MM.1S (cell line): ENCODE data around the gene STAB1.

Source experiments
- DNase-seq: peaks from one replicate; pipeline ENCODE4 v3.0.0-alpha.2; 2015
- H2AFZ ChIP-seq: fragments of 300-600 bp; sonication (generic); 2 replicates; pipeline ENCODE4 v1.6.0; 2016; ENCODE audit warnings: antibody characterized with exemption, low read length
- H3F3A ChIP-seq: fragments of 300-600 bp; sonication (generic); 2 replicates; pipeline ENCODE4 v1.6.1; 2016; ENCODE audit warnings: mild to moderate bottlenecking, antibody characterized with exemption, low read length, moderate library complexity, mixed read lengths; ENCODE audit not compliant: insufficient read depth
- H3K27ac ChIP-seq: fragments of 300-600 bp; sonication (generic); 2 replicates; pipeline ENCODE4 v1.5.1; 2016; ENCODE audit warnings: mild to moderate bottlenecking, low read length
- H3K27me3 ChIP-seq: fragments of 300-600 bp; sonication (generic); replicated peaks from 2 replicates; pipeline ENCODE4 v1.6.0; 2016; ENCODE audit warnings: low read length; ENCODE audit not compliant: insufficient read depth
- H3K36me3 ChIP-seq: fragments of 300-600 bp; sonication (generic); replicated peaks from 2 replicates; pipeline ENCODE4 v1.6.1; 2016; ENCODE audit warnings: mild to moderate bottlenecking, low read length, mixed read lengths; ENCODE audit not compliant: insufficient read depth
- H3K4me1 ChIP-seq: fragments of 300-600 bp; sonication (generic); 2 replicates; pipeline ENCODE4 v1.6.1; 2016; ENCODE audit warnings: low read length, mixed read lengths
- H3K4me2 ChIP-seq: fragments of 300-600 bp; sonication (generic); 2 replicates; pipeline ENCODE4 v1.6.0; 2016; ENCODE audit warnings: low read depth, low read length
- H3K4me3 ChIP-seq: fragments of 300-600 bp; sonication (generic); 2 replicates; pipeline ENCODE4 v1.5.1; 2016; ENCODE audit warnings: low read length, mixed read lengths
- H3K79me2 ChIP-seq: fragments of 300-600 bp; sonication (generic); 2 replicates; pipeline ENCODE4 v1.6.1; 2016; ENCODE audit warnings: mixed run types, low read length, mixed read lengths
- H3K9ac ChIP-seq: fragments of 300-600 bp; sonication (generic); 2 replicates; pipeline ENCODE4 v1.6.1; 2016; ENCODE audit warnings: low read length, mixed read lengths
- H3K9me2 ChIP-seq: fragments of 300-600 bp; sonication (generic); replicated peaks from 2 replicates; pipeline ENCODE4 v1.6.1; 2016; ENCODE audit warnings: mild to moderate bottlenecking, low read length, mixed read lengths; ENCODE audit not compliant: insufficient read depth
- H3K9me3 ChIP-seq: fragments of 300-600 bp; sonication (generic); replicated peaks from 2 replicates; pipeline ENCODE4 v1.6.1; 2016; ENCODE audit warnings: mild to moderate bottlenecking, low read length, mixed read lengths; ENCODE audit not compliant: insufficient read depth
- H4K20me1 ChIP-seq: fragments of 300-600 bp; sonication (generic); 2 replicates; pipeline ENCODE4 v1.6.1; 2016; ENCODE audit warnings: mild to moderate bottlenecking, low read length, moderate library complexity, mixed read lengths; ENCODE audit not compliant: insufficient read depth
- CTCF ChIP-seq: fragments of 300-600 bp; sonication (generic); IDR thresholded peaks from 2 replicates; pipeline ENCODE4 v1.5.1; 2016; ENCODE audit warnings: antibody characterized with exemption, low read length, mixed read lengths
- EZH2 ChIP-seq: fragments of 300-600 bp; sonication (generic); optimal IDR thresholded peaks from 2 replicates; pipeline ENCODE3; 2017; ENCODE audit warnings: low read depth, mild to moderate bottlenecking, antibody characterized with exemption, low read length, mixed read lengths
- EZH2phosphoT487 ChIP-seq: fragments of 300-600 bp; sonication (generic); IDR thresholded peaks from 2 replicates; pipeline ENCODE4 v1.6.1; 2018; ENCODE audit warnings: antibody characterized with exemption, low read length

The STAB1 gene

GRCh38 chr3:52539010-52539653 lies 44.0 kb downstream of the STAB1 start:
- Histone ChIP-seq H3K4me3 (no peak overlapping the region), H3K9ac (no peak overlapping the region), H3K9me3 (no peaks in the 10 kb centered on the region), H3K9me2 (no peaks in the 10 kb centered on the region), H3K4me1 (peaks cover 18% of the 10 kb centered on the region), H2AFZ (no peak overlapping the region), H3K27me3 (no peaks in the 10 kb centered on the region), H3K79me2 (peaks cover 67% of the 10 kb centered on the region), H3K36me3 (peaks cover 7% of the 10 kb centered on the region; the same call in 1 of the 2 replicates), H3K4me2 (peak overlapping the region; percentile 16; the same call in 1 of the 2 replicates), H4K20me1 (no peaks in the 10 kb centered on the region; the same call in 1 of the 2 replicates), H3F3A (peaks cover 25% of the 10 kb centered on the region), H3K27ac (no peak overlapping the region)
- TF ChIP-seq EZH2phosphoT487 (no peak), CTCF (no peak), EZH2 (no peak)
- DNase-seq = no peak

- no peaks in the 10 kb centered on the region for H3K9me3 ChIP-seq
- no peaks in the 10 kb centered on the region for H3K27me3 ChIP-seq
- H3K27ac ChIP-seq = no peak overlapping the region
- H3F3A ChIP-seq = peaks cover 16% of the 10 kb centered on the region
- H3K4me1 ChIP-seq = peaks cover 12% of the 10 kb centered on the region
- no peaks in the 10 kb centered on the region; the same call in 1 of the 2 replicates for H4K20me1 ChIP-seq
- no peak overlapping the region for H3K4me2 ChIP-seq
- no peak for DNase-seq
- no peaks in the 10 kb centered on the region for H3K9me2 ChIP-seq
- H2AFZ ChIP-seq = no peak overlapping the region
- TF ChIP-seq EZH2 (no peak), CTCF (no peak), EZH2phosphoT487 (no peak)
- H3K4me3 ChIP-seq = no peak overlapping the region
- H3K9ac ChIP-seq = no peak overlapping the region
- peaks cover 77% of the 10 kb centered on the region for H3K79me2 ChIP-seq
- peaks cover 14% of the 10 kb centered on the region; the same call in 1 of the 2 replicates for H3K36me3 ChIP-seq
These were observed 45.9 kb downstream of the STAB1 start for GRCh38 chr3:52541050-52541449.

GRCh38 chr3:52544937-52545336 lies 49.8 kb downstream of the STAB1 start:
- DNase-seq = no peak
- TF ChIP-seq EZH2phosphoT487 = no peak
- no peak for TF ChIP-seq CTCF
- TF ChIP-seq EZH2 = no peak
- H3K4me2 ChIP-seq = no peak overlapping the region
- H3K9me3 ChIP-seq = no peaks in the 10 kb centered on the region
- no peak overlapping the region for H3K9ac ChIP-seq
- no peak overlapping the region for H3K27ac ChIP-seq
- H3K79me2 ChIP-seq = peaks cover 51% of the 10 kb centered on the region
- H3K27me3 ChIP-seq = no peaks in the 10 kb centered on the region
- no peak overlapping the region for H2AFZ ChIP-seq
- H3K4me1 ChIP-seq = peaks cover 17% of the 10 kb centered on the region
- no peak overlapping the region for H3K4me3 ChIP-seq
- H3F3A ChIP-seq = peaks cover 20% of the 10 kb centered on the region
- H4K20me1 ChIP-seq = no peaks in the 10 kb centered on the region; the same call in 1 of the 2 replicates
- H3K36me3 ChIP-seq = peaks cover 17% of the 10 kb centered on the region
- no peaks in the 10 kb centered on the region for H3K9me2 ChIP-seq
